CD4-positive, alpha-beta T cell treated with Interleukin-2 at 100 ng/mL for 4 hours (primary cell): ENCODE data around the gene NRIP1.
"Not testable (repeated sequence)": the region's sequence is repeated elsewhere in the genome, so short reads cannot be mapped to it uniquely, and the experiment has no call there.

Experiments
- DNase-seq: peaks from one replicate; pipeline ENCODE4 v3.0.0-alpha.2; 2020; ENCODE audit warnings: low spot score

Gene NRIP1

GRCh38 chr21:14975136-14975919 lies 89.5 kb downstream of the NRIP1 start:
- DNase-seq = no peak

DNA sequence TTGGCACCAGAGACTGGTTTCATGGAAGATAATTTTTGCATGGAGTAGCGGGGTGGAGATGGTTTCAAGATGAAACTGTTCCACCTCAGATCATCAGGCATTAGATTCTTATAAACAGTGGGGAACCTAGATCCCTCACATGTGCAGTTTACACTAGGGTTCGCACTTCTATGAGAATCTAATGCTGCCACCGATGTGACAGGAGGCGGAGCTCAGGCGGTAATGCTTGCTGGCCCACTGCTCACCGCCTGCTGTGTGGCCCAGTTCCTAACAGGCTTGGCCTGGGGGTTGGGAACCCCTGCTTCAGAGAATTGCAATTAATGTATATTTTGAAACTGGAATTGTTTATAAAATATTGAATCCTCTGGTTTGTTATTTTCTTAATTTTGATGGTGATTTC lies 92.1 kb downstream of the NRIP1 start:
- DNase-seq = no peak

GRCh38 chr21:14968821-14969220 lies 96.0 kb downstream of the NRIP1 start:
- no peak for DNase-seq

- no peak for DNase-seq
These were observed 96.8 kb downstream of the NRIP1 start for GRCh38 chr21:14968029-14968428.

DNA sequence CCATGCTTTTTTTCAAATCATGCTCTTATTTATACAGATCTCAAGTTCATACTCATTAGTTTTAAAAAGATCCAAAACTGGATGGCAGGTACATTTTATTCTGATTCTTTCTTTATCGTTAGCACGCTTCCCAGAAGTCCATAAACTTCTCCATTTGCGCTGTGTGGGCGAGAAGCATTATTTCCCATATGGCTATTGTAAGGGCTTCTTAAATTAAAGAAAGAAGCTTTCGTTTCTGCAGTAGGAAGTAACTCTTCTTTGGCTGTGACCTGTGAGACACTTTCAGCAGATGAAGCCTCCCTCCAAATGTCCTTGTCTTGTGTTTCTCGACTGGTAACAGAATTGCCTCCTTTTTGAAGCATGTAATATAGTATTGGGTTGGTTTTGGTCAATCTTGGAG lies 100.2 kb downstream of the NRIP1 start:
- no peak for DNase-seq

DNA sequence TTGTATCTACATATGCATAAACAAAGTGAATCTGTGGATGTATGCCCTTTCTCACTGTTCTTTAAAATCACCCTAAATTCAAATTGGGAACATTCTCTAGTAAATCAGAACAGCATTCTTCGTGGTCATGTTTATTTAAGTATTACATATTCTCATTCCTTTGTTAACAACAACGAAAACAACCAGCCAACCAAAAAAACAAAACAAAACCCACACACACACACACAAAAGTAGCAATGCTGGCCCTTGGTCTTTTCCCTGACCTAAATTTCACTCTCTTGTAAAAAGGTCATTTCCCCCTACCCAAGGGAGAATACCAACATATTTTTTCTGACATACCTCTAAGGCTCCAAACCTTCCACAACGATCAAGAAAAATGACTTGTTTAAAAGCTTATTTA lies 102.6 kb downstream of the NRIP1 start:
- DNase-seq = no peak

DNA sequence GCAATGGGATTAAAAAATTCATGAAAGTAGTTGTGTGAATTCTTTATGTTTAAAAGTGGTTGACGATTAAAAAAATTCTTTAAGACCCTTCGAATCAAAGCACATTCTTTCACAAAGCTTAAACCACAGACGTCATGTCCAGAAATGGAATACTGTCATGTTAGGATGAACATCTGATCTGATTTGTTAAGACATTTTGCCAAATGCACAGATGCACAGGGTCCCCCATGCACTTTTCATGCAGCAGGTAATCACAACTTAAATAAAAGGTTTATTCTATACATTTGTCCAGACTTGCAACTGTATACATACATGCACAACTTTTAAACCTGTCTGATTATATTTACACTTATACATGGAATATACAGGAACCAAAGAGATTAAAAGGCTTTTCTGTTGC lies 103.3 kb downstream of the NRIP1 start:
- DNase-seq = no peak

DNA sequence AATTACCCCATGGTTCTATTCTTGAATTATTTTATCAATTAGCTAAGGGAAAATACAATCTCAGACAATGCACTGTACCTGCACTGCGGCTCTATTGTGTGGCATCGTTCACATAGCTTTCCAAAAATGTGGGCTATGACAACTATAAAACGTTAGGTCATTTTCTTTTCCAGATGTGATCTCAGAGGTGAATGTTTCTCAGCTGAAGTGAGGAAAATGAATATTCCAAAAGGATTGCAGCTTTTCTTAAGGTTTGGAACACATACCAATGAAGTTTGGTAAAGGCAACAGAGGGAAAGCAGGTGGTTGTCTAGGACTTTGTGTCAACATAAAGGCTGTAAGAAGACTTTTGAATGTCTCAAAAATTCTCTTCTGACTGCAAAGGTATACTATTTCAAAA lies 105.5 kb downstream of the NRIP1 start:
- DNase-seq = no peak

- DNase-seq = no peak
These were observed 107.0 kb downstream of the NRIP1 start for GRCh38 chr21:14957836-14958235.

- DNase-seq = no peak
These were observed 108.0 kb downstream of the NRIP1 start for GRCh38 chr21:14956807-14957206.

- no peak for DNase-seq
These were observed 108.8 kb downstream of the NRIP1 start for GRCh38 chr21:14955936-14956520.

DNA sequence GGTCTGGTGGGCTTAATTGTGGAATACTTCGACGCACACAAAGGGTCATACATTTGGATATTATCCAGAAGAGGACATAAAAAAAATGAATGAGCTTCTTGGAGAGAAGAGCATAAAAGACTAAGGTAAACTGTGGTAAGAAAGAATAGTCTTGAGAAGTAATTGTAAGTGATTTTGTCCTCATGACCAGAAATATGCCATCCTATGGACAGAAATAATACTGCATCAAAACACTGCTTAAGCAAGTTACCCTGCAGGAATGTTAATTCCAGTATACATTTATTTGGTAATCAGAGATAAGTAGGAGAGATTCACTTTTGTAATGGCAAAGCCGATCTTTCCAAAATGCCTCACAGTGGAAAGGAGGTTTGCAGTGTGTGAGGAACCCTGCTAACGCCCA lies 111.9 kb downstream of the NRIP1 start:
- DNase-seq = no peak

DNA sequence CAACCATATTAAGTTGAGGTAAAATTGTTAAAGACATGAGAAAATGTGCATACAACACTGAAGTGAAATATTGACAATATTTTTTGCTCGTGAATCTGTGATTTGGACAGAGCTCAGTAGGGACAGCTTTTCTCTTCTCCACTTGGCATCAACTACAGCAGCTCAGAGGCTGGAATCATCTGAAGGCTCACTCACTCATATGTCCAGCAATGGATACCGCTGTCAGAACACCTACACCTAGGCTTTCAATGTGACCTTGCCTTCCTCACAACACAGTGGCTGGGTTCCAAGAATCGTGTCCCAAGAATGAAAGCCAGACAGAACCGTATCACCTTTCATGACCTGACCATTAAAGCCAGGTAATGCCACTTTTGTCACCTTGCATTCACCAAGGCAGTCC lies 115.2 kb downstream of the NRIP1 start:
- DNase-seq = no peak

DNA sequence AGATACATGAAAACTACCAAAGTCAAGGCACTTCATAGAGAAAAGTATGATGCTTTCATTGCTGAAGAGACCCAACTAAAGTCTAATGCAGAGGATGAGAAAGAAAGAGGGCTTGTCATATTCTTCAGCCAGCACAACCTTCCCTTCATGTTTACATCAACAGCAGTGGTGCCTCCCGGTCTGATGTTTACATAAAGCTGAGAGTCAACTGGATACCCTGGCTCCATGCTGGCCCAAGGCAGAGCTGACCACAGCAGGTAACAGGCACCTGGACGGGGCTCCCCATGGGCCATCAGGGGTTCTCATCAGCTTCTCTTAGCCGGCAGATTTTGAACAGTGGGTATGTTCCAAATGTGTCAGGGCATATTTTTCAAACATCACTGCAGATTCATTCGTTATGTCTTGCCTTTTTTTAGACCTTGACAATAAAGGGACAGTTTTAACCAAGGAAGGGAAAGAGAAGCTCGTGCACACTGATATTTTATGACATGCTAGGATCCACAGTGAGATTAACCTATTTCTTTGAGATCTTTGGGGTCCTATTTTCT lies 117.1 kb downstream of the NRIP1 start:
- DNase-seq = no peak

- DNase-seq = no peak
These were observed 119.6 kb downstream of the NRIP1 start for GRCh38 chr21:14945176-14945575.

GRCh38 chr21:14943616-14944015 lies 121.2 kb downstream of the NRIP1 start:
- no peak for DNase-seq

DNA sequence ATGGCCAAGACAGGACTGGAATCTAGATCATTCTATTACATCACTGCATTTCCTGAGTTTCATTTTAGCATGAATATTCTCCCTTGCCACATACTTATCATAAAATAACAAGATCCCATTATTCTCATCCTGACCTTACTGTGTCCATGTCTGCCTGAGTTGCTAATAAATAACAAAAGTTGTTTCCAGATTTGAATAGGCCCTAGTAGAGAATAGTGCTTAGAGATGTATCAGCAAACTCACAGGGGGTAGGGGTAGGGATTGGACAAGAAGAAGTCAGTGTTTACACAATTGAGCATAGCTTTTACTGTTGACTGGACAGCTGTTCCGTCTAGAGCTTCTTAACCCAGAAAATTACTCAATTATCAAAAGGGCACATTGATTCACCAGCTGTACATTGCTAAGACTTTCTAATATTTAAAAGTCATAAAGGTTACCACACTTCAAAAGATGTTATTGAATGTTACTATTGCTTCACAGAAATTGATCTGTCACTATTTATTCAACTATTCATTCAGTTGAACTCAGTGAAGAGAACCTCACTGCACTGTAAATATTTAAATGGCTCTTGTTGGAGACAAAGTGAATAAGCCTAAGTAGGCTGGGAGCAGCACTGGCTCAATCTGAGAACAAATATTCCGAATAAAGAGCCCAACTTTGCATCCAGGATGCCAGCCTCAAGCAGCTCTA lies 121.9 kb downstream of the NRIP1 start:
- DNase-seq = no peak

- not testable (repeated sequence) for DNase-seq
These were observed 137.5 kb downstream of the NRIP1 start for GRCh38 chr21:14927324-14927723.

GRCh38 chr21:14926186-14926585 lies 138.6 kb downstream of the NRIP1 start:
- no peak for DNase-seq

- no peak for DNase-seq
These were observed 141.3 kb downstream of the NRIP1 start for GRCh38 chr21:14923468-14923867.

GRCh38 chr21:14922980-14923379 lies 141.8 kb downstream of the NRIP1 start:
- no peak for DNase-seq

DNA sequence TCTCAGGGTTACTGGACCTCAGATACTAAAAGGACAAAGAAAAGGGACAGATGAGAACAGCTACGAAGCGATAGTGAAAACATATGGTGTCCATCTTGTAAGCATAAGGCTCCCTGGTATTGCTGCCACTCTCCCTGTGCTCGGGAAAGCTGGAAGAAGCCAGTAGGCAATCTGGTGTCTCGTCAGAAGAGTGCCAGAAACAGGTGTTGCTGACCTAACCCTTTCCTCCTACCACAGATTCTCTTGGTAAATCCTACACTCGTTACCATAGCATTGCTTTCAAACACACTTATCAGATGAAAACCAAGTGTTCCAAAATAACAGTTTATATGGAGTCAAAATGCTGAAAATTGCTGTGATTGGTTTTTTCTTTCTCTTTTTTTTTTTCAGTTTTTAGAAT lies 146.3 kb downstream of the NRIP1 start:
- DNase-seq = no peak

GRCh38 chr21:14917762-14918161 lies 147.0 kb downstream of the NRIP1 start:
- DNase-seq = no peak
